Astrocyte (in vitro differentiated cells and primary cell): Measurements from ENCODE around the gene ATG13.

Source experiments
- CTCF ChIP-seq: IDR thresholded peaks from 2 replicates; pipeline ENCODE4 v1.5.1; 2011; ENCODE audit warnings: low read depth, mild to moderate bottlenecking, inconsistent platforms, low read length, moderate library complexity; ENCODE audit not compliant: insufficient read depth
- EZH2 ChIP-seq: IDR thresholded peaks from 2 replicates; pipeline ENCODE4 v1.6.1; 2012; ENCODE audit warnings: mild to moderate bottlenecking, low read length, inconsistent platforms; ENCODE audit not compliant: insufficient read depth

- no peak for TF ChIP-seq CTCF
- no peak for TF ChIP-seq EZH2
Measured at GRCh38 chr11:46712874-46713576, 95.7 kb downstream of the ATG13 start.
